Colonic mucosa (tissue), 4 donors: ENCODE measurements around the gene PARD3B. TPM values are rescaled to one million over a fixed set of nuclear protein-coding genes. Genes with fewer than 3 reads are reported as not detected.

Source experiments
- DNase-seq: peaks from one replicate; pipeline ENCODE4 v3.0.0-alpha.2; 2020
- H3K27ac ChIP-seq: fragments of 200-600 bp; one replicate; pipeline ENCODE4 v1.8.0; 2021
- H3K27me3 ChIP-seq: fragments of 200-600 bp; one replicate; pipeline ENCODE4 v1.8.0; 2021
- H3K36me3 ChIP-seq: fragments of 200-600 bp; one replicate; pipeline ENCODE4 v1.8.0; 2021
- H3K4me1 ChIP-seq: fragments of 200-600 bp; one replicate; pipeline ENCODE4 v1.8.0; 2021; ENCODE audit warnings: mild to moderate bottlenecking
- H3K4me3 ChIP-seq: fragments of 200-600 bp; one replicate; pipeline ENCODE4 v1.8.0; 2021
- H3K9ac ChIP-seq, 2 donors: one replicate each; pipeline ENCODE4 v1.7.0; 2013; ENCODE audit warnings: control low read depth in 2 of 2, low read depth in 2 of 2, low read length in 2 of 2
- H3K9me3 ChIP-seq: fragments of 200-600 bp; one replicate; pipeline ENCODE4 v1.8.0; 2021
- CTCF ChIP-seq: fragments of 200-600 bp; IDR thresholded peaks from one replicate; pipeline ENCODE4 v1.8.0; 2022; ENCODE audit warnings: antibody characterized with exemption, mild to moderate bottlenecking
- intact Hi-C: fragments of 100-400 bp; cut with DNase I; formaldehyde crosslinking; loops from one replicate; pipeline ENCODE4 v1.14.1; 2022
- total RNA-seq, 2 donors: library from RNA; stranded (reverse); fragmentation: NEBNext Ultra II Directional in 1 of 2; extraction: Animal tissue kit (Norgen Biotek cat#: 25700) in 1 of 2; gene quantifications; one replicate each; pipeline ENCODE4 v1.2.1, GENCODE V29; 2021
- donor health status: healthy.
- donor health status: DM: no; HTN: no; CAD: no.
- donor health status: DM: no; HTN: no; CAD: no.

PARD3B gene
- total RNA-seq, 2 donors from 2014 or later, result 20.0 to 24.2 TPM

GRCh38 chr2:205267323-205267722 is 722.0 kb downstream of the PARD3B start:
- H3K4me1 ChIP-seq, result no peaks in the 10 kb centered on the region
- no peak overlapping the region for H3K27ac ChIP-seq
- no peak for TF ChIP-seq CTCF
- H3K27me3 ChIP-seq, result no peaks in the 10 kb centered on the region
- H3K4me3 ChIP-seq, result no peak overlapping the region
- H3K9me3 ChIP-seq, result no peaks in the 10 kb centered on the region
- intact Hi-C loops, result no loop called here
- no peaks in the 10 kb centered on the region for H3K36me3 ChIP-seq
- H3K9ac ChIP-seq, result no peak overlapping the region
- no peak for DNase-seq

GRCh38 chr2:205270689-205271088 is 725.4 kb downstream of the PARD3B start:
- Histone ChIP-seq H3K9ac (no peak overlapping the region), H3K27me3 (no peaks in the 10 kb centered on the region), H3K27ac (no peak overlapping the region), H3K4me1 (no peaks in the 10 kb centered on the region), H3K4me3 (no peak overlapping the region), H3K9me3 (no peaks in the 10 kb centered on the region), H3K36me3 (no peaks in the 10 kb centered on the region)
- DNase-seq, result no peak
- no peak for TF ChIP-seq CTCF
- intact Hi-C loops, result no loop called here

DNA sequence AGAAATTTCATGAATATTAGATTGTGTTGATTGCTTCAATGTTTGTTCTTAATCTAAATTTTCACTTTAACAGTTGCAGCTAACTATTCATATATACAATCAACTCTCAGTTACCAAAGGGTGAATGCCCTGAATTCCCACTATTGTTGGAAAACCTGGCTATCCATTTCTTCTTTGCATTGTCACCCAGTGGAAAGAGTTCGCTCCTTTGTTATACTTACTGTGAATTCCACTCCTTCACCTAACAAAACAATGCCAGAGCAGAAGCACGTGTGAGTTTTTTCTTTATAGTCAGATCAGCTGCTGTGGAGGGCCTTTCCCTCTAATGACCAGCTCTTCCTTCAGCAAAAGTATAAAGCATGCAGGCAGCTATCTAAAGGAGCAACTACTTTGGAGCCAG is 727.9 kb downstream of the PARD3B start:
- H3K27ac ChIP-seq, result no peak overlapping the region
- H3K4me1 ChIP-seq, result no peaks in the 10 kb centered on the region
- no peak for TF ChIP-seq CTCF
- intact Hi-C loops, result no loop called here
- no peaks in the 10 kb centered on the region for H3K27me3 ChIP-seq
- DNase-seq, result no peak
- no peaks in the 10 kb centered on the region for H3K9me3 ChIP-seq
- H3K4me3 ChIP-seq, result no peak overlapping the region
- H3K36me3 ChIP-seq, result no peaks in the 10 kb centered on the region
- H3K9ac ChIP-seq, result no peak overlapping the region

- intact Hi-C loops, result no loop called here
- no peaks in the 10 kb centered on the region for H3K36me3 ChIP-seq
- no peaks in the 10 kb centered on the region for H3K27me3 ChIP-seq
- H3K9ac ChIP-seq, result no peak overlapping the region
- DNase-seq, result no peak
- H3K27ac ChIP-seq, result no peak overlapping the region
- no peaks in the 10 kb centered on the region for H3K4me1 ChIP-seq
- H3K9me3 ChIP-seq, result no peaks in the 10 kb centered on the region
- H3K4me3 ChIP-seq, result no peak overlapping the region
- TF ChIP-seq CTCF, result no peak
These were observed 728.4 kb downstream of the PARD3B start for GRCh38 chr2:205273627-205274026.

DNA sequence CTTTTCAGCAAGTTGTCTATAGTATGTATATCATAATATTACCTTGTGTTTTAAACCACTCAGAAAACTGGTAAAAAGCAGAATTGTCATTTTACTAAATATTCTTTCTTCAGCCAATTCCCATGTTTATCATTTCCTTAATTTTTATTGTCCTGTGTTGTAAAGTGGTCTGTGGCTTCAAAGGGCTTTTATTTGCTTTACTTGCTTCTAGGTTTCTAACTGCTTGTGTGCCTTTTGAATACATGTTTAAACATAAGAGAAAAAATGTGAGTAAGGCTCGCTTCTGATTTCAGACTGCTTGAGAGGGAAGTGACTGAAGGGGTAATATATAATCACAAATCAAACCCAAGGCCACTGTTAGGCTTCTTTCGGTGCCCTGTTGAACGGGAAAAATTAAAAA is 729.5 kb downstream of the PARD3B start:
- H3K27ac ChIP-seq, result no peak overlapping the region
- H3K9me3 ChIP-seq, result no peaks in the 10 kb centered on the region
- TF ChIP-seq CTCF, result no peak
- no peak for DNase-seq
- intact Hi-C loops, result no loop called here
- H3K9ac ChIP-seq, result no peak overlapping the region
- H3K4me1 ChIP-seq, result no peaks in the 10 kb centered on the region
- H3K27me3 ChIP-seq, result no peaks in the 10 kb centered on the region
- no peak overlapping the region for H3K4me3 ChIP-seq
- no peaks in the 10 kb centered on the region for H3K36me3 ChIP-seq
